Amniotic stem cell (primary cell): ENCODE data around the gene PDGFA.
A peak's percentile ranks its signal among the peaks of the same experiment; 100 is the strongest.

ENCODE experiments used
- DNase-seq: peaks from one replicate; lab custom pipeline; 2025; lab: John Stamatoyannopoulos, UW

The PDGFA gene

DNA sequence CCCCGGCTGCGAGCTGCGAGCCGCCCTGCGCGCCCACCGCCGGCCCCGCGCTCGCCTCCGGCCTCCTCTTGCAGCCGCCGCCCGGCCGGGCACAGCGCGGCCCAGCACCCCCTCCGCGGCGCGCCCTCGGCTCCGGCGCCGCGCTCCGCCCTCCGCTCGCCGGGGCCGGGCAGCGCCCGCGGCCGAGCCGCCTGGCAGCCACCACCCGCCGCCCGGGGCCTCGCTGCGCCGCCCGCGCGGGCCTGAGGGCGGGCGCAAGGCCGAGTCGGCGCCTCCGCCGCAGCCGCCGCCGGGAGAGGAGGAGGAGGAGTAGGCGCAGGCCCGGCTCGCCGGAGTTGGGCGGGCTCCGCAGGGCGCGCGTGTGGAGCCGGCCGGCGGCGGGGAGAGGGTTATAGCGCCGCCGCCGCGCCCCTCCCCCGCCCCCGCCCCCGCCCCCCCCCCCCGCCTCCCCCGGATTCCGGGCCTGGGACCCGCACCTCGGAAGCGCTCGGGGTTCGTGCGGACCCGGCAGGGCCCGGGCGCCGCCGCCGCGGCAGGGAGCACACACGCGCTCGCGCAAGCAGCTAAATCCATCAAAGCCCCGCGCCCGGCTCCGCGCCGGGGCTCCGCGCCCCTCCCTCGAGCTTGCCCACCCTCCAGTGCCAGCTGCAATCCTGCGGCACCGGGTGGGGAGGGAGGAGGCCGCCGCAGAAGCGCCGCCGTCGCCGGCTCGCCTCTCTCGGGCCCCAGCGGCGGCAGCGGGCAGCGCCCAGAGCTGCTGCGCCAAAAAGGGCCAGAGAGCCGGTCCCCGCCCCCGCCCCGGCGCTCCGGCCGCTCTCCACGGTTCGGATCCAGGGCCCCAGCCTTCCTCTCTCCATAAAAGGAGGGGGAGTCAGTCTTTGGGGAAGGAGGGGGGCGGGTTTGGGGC is at the start of gene PDGFA:
TSS of gene PDGFA (minus strand) at position 363 of the 907 bp plus-strand sequence. CDS start 845 bp downstream, outside the sequence.
- peak; percentile 35 for DNase-seq

- DNase-seq = no peak
These were observed 48.6 kb upstream of the PDGFA start for GRCh38 chr7:568031-568951.

- no peak for DNase-seq
These were observed 47.7 kb upstream of the PDGFA start for GRCh38 chr7:567305-567883.

- DNase-seq = no peak
These were observed 46.5 kb upstream of the PDGFA start for GRCh38 chr7:566100-566499.

GRCh38 chr7:564176-564865 is 44.7 kb upstream of the PDGFA start:
- DNase-seq = no peak

GRCh38 chr7:563629-564170 is 44.1 kb upstream of the PDGFA start:
- no peak for DNase-seq

- no peak for DNase-seq
These were observed 43.4 kb upstream of the PDGFA start for GRCh38 chr7:562789-563628.

DNA sequence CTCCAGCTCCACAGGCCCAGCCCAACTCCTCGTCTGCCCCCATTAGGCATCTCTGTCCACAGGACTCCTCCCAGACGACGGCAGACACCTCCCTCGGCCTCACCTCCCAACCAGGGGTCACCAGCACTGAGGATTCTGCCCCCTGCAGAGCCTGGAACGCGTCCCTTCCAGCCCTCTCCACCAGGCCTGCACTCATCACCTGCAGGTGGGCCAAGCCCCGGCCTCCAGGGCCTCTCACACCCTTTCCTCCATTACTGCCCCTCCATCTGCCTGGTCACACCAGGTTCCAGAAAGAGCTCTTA is 42.7 kb upstream of the PDGFA start:
- DNase-seq = no peak

DNA sequence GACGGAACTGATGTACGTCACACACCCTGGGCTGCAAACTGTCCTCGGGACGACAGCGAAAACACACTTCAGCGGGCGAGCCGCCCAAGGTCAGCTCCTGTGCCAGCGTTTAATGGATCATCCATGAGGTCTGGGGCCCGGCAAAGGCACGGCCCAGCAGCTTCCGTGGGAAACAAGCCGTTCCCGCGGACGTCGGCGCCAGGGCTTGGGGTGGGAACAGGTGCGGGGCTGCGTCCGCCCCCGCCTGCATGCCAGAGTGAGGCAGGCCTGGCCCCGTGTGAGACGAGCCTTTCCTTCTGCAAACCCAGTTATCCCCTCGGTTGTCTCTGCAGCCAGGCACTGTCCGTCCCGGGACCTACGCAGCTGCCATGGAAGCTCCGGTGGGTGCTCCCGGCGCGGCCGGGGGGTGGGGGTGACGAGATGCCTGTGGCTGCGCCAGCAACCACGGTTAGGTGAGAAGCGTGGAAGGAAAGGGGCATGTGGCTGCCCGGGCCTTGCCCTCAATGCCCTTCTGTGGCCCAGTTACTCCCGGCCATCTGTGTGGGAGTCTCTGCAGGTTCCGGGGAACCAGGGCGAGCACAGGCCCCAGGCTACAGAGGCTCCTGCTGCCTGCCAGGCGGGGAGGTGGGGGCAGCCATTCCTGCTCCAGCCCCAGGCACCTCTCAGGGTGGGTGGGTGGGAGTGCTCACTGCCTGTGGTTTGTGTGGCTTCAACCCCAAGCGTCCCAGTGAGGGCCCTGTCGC is 42.2 kb upstream of the PDGFA start:
- DNase-seq = no peak

DNA sequence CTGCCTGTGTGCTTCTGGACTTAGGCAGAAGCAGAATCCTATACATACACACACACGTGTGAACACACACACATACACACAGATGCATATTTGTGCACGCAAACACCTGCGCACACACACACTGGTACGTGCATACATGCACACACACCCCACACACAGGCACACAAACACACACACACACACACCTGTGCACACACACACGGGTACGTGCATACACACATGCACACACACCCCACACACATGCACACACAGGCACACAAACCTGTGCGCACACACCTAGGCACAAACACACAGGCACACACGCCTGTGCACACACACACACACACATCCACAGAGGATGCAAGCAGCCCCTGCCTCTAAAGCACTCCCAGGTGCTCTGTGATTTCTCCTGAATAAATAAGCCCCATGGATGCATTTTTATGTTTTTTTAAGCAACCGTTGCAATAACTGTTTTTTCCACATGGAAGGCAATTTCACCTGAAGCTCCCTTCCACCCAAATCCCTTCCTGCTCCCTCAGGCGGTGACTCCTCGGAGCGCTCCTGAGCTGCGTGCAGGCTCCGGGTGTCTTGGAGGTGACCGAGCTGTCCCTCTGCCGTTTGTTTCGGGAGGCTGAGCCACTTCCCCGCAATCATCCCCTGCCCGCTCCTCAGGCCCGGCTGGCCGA is 41.5 kb upstream of the PDGFA start:
- no peak for DNase-seq

DNA sequence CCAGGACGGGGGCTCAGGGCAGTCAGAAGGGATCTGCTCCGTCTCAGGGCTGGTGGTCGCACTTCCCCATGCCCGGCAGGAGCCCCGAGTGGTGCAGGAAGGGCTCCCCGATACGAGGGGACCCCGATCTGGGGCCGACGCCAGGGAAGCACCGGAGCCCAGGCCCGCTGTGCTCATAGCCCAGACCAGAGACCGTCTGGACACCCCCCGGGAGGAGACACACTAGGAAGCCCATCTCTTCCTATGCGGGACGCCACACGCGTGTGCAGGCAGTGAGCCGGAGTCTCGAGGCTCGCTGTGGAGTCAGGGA is 39.7 kb upstream of the PDGFA start:
- no peak for DNase-seq

- DNase-seq = no peak
These were observed 37.9 kb upstream of the PDGFA start for GRCh38 chr7:557558-557881.

DNA sequence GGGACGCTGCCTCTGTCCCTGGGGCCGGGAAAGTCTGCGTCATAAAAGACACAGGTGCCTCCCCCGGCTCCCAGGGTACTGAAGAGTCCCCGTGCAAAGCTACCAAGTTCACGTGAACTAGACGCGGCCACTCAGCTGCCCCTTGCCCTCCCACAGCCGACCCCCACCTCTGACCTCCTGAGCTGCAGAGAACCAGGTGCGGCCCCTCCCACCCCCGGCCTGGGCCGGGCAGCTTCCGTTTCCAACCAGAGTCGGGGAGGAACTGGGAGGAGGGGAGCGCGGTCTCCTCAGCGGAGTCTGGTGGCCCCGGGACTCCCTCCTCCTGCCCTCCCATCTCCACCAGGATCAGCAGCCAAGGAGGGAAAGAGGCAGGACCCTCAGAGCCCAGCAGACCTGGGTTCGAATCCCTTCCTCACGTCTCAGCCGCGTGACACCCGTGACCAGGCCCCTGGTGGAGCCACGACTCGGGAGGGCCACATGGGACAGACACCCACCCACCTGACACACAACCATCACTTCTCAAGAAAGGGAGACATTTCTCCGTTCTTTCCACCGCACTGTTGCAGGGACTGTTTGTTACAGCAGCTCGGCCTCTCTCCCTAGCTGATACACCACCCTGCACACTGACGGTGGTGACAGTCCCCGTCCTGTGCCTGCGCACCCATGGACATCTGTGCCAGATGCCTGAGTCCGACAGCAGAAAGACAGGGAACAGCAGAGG is 37.4 kb upstream of the PDGFA start:
- DNase-seq = no peak

DNA sequence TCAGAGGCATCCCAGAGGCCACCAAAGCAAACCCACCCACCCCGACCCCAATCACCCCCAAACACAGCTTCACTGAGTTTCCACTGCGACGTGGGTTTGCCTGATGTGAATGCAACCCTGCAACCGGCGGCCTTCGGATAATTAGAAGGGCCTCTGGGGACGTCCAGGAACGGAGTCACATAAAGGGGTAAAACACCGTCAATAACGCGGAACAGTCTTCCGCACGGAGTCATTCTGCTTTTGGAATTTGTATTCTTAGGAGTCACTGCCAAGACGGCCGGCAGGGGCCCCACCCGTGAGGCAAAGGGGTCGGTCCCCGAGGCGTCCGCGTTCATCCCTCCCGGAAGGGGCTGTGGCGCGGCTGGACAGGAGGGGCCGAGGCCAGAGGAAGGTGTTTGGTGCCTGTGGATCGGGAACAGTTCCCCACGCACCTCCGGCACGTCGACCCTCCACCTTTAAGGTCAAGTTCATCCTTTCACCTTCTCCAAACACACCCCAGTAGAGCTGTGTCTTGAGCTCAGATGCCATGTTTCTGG is 36.7 kb upstream of the PDGFA start:
- no peak for DNase-seq

GRCh38 chr7:555551-556160 is 36.0 kb upstream of the PDGFA start:
- DNase-seq = no peak

DNA sequence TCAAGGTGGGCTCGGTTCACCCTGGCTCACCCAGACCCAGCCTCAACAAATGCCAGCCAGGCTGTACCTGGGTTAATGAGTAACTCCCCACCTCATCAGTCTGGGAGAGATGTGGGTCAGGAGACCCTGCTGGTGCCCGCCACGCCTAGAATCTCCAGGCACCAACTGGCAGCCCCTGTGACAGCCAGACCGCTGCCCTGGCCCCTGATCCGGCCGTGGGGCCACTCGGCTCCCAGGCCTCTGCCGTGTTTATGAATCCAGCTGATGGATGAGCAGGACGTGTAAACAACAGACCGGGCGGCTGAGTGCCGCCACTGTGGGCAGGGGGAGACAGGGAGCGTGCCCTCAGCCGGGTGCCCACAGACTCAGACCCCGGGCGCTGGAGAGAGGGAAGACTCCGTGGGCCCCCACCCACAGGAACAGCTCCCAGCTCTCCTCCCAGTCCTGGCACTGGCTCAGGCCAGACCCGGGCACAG is 34.0 kb upstream of the PDGFA start:
- DNase-seq = no peak

DNA sequence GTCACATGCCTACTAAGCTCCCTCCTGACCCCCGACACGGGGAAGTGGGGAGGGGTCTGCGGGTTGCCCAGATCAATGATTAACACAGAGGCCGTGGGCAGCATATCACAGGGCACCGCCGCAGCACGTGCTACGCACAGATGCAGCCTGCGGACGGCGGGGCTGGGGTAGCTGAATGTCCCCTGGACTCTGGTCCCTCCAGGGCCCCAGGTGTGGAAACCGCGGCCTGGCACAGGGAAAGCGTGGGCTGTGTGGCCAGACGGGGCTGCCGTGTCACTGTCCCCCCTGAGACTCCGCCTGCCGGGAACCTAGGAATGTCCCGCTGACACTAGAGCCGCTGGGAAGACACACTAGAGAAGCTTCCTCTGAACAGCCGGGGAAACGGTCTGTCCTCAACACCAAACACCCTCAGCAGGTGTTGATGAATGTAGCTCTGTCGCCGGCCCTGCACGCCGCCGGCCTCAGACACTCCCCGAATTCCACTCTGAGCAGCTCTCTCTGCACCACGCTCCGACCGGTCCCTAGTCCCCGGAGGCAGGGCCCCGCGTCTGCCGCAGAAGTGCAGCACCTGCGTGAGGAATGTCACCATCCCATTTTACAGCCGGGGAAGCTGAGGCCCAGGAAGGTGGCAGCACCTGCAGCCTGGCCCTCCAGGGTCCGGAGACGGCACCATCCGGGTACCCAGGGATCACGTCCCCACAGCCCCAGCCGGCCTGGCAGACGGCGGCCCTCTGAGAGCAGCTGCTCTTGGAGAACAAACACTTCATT is 33.4 kb upstream of the PDGFA start:
- no peak for DNase-seq
